HCEC 1CT (cell line): ENCODE measurements around the gene AUTS2.

Source experiments
- DNase-seq: peaks from one replicate; pipeline ENCODE4 v3.0.0-alpha.2; 2017

AUTS2 gene

DNA sequence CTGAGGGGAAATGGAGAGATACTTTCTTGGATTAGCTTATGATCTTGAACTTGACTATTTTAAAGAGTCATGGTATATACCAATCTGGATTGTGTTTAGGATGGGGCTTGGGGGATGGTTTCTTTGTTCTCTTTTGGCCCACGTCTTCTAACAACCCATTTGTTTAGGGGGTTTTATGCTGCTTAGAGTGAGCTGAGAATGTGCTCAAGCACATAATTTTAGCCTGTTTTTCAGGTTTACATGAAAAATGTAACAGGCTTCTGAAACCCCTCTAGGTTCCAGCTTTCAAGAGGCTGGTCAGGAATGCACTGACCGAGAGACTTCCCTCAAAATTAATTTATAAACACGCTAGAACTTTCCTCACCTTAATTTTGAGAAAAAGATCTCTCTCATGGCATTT is 94.3 kb downstream of the AUTS2 start:
- DNase-seq: no peak

GRCh38 chr7:69693042-69693441 is 94.8 kb downstream of the AUTS2 start:
- DNase-seq: no peak

DNA sequence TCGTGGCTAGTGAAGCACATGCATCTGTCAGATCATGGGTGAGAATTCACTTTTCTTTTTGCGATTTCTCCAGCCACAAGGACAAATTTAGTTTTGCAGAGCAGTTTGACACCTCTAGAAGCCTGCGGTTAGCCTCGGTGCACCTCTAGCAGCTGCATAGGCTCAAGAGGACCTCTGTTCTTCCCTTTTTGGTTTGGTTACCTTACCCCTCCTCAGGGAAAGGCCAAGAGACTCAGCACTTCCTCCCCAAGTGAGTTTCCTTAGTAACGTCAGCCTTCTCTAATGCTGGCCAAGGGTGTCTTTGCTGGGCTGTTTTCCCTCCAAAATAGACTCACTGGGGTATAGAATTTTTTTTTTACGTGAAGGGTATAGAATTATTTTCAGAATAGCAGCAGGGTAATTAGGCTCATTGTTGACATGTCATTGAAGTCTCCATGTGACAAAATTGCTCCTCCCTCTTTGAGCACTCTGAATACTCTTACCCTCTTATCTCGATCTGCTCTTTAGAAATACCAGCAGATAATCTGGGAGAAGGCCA is 97.8 kb downstream of the AUTS2 start:
- DNase-seq: no peak

DNA sequence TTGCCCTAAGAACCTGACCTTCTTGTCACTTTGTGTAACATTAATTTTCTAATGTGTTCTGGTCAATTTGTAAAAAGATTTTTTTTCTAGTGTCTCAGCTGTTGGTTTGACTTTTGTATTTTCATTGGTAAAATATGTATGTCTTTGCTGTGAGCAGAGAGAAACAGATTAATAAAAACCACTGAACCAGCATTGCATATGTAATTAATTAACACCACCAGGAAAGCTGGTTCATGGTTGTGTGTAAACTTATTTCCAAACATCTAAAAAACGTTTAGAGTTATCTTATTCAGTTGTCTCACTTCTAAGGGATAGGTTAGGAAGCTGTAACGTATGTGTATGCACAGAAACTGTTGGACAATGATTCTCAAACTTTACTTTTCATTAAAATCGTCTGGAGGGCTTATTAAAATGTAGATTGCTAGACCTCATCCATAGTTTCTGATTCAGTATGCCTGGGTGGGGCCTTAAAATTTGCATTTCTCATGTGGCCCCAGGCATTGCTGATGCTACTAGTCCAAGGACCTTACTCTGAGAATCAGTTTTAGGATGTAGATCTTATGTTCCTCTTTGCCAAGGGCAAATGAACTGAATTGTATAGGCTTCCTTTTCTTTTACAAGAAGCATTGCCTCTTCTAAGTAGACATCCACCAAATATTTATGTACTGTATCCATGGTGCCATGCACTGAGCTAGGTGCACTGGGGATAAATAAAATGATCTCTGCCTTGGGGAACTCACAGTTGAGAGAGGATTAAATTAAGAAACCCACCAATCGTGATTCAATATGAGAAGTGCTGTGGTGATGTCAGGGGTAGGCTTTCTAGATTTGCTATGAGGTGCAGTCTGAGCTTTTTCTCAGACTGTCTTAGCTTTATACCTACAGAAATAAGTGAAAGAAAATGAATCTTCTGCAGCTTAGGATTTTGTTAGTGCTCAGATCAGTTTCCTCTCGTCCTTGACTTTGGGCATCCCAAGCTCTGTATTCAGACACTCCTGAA is 98.7 kb downstream of the AUTS2 start:
- no peak for DNase-seq

DNA sequence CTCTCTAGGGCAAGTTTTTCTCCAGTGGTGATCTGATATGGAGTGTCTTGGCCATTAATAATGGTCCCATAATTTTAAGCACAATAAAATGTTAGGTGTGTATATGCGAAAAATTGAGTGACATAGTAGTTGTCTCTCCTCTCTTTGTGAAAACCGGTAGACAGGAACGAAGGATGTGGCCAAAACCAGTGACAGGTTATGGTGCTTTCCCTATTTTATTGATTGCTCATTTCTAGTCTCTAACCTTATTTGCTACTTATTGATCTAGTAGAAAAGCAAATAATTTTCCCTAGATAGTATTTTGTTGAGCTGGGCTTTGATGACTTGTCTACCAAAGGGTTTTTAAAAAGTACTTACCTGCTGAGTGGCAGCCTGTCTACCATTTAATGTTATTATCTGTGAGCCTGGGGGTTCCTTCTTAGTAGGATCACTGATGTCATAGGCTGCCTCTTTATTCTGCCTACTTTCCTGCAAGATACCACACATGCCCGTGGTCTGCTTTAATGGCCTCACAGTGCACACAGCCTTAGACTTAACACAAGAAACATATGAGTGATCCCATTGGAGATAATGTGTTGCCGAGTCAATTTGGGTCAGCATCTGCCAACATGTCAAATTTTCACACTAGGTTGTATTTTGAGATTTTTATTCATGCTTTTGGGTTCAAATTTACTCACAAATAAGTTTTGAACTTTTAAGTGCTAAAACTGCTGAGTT is 100.0 kb downstream of the AUTS2 start:
- DNase-seq: no peak

GRCh38 chr7:69699931-69700330 is 101.7 kb downstream of the AUTS2 start:
- DNase-seq: no peak

GRCh38 chr7:69700331-69700730 is 102.1 kb downstream of the AUTS2 start:
- DNase-seq: no peak

GRCh38 chr7:69701288-69701687 is 103.0 kb downstream of the AUTS2 start:
- no peak for DNase-seq

DNA sequence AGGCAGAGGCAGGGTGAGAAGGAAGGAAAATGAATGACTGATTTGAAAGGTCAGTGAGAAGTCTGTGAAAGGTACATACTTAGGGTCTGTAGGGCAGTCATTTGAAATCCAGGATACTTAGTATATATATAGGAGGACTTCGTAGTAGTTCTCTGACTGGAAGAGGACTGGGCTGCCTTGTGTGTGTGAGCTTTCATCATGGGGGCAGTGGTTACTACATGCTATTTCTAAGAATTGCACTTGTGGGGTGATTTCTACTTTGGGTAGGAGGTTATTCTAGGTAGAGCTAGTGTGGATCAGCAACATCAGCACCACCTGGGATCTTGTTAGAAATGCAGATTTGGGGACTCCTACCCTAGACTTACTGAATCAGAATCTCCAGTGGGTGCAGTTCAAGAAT is 104.1 kb downstream of the AUTS2 start:
- DNase-seq: no peak

DNA sequence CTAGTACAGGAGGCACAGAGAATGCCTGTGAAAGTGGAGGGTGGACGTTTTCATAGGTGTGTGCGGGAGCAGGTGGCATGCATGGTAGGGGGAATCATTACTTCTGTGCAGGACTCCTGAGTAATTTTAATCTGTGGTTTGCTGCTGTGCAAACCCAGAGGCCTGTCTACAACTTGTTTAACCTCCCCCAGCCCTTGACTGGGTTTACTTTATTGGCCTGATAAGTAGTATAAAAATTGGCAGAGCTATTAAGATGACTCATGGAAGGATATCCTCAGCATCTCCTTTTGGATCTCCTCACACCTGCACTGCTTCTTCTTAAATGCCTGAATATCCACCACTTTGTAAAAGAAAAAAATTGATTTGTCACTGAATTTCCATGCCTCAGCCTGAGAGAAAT is 104.8 kb downstream of the AUTS2 start:
- DNase-seq: no peak

DNA sequence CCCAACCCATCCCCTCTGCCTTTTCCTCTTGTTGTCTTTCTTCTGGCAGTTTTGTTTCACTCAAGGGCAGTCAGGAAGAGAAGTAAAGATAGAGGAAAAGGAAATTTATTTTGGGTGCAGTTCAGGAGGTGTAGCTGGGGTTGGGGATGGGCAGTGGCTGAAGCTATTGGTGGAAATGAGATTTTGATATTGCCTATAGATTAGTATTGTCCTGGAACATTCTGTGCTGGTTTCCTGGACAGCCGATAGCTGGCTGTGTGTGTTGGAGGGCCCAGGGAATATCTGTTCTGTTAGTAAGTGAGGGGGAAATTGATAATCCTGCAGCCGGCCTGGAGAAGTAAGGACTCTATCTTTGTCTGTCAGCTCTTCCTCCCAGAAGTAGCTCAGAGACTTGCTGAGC is 107.8 kb downstream of the AUTS2 start:
- DNase-seq: no peak

- DNase-seq: no peak
Observed at GRCh38 chr7:69708857-69709256, 110.6 kb downstream of the AUTS2 start.

DNA sequence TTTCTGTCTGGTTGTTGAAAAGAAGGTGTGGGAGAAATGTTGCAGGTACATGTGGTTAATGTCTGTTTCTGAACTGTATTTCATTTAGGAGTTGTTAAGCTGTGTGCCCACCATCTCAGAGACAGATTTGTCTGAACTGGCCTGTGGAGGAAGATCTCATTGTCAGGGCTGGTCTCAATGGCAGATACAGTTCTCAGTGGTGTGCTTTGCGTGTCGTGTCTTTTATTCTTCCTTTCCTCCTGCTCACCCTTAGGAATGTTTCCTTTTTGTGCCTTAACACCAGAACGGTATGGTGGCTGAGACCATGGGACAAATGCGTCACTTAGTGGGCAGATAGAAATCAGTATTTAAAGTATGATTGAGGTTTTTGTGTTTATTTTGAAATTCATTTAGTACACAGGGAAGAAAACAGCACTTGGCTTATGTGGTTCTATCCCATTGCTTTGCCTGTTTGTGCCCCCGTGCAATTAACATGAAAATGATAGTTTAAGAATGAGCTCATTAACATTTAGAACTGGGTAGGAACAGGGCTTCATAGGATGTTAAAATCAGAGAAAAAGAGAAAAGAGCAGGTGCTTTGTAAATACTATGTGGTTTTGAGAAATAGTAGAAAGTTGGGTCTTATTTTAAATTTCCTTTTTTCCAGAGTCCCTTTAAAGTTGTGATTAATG is 112.6 kb downstream of the AUTS2 start:
- no peak for DNase-seq

DNA sequence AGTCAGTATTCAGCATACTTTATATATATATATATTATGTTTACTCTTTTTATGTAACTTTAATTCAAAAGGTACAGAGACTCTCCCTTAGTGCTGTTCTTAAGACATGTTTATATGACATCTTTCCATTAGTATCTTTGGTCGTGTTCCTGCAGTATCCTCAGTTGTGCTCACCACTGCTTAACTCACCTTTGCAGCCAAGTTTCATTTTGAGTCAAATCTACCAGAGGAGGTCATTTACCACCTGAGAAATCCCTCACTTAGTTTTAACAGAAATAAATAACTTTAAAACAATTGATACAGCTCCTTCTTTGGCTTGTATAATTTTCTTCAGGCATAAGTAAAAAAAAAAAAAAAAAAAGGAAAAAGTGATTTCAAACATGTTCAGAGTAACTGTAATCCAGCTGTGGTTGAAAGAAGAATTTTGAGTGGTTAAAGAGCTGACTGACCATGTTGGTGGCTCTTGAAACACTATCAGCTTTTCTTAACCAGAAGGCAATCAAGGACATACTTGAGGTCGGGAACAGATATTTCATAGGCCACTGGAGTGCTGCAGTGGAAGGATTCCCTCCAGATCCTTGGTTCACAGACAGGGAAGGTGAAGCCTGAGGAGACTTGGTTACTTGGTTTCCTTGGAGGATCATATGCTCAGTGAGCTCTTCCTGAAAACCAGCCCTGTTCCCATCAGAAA is 116.8 kb downstream of the AUTS2 start:
- DNase-seq: no peak

- no peak for DNase-seq
Observed at GRCh38 chr7:69717221-69717620, 118.9 kb downstream of the AUTS2 start.

DNA sequence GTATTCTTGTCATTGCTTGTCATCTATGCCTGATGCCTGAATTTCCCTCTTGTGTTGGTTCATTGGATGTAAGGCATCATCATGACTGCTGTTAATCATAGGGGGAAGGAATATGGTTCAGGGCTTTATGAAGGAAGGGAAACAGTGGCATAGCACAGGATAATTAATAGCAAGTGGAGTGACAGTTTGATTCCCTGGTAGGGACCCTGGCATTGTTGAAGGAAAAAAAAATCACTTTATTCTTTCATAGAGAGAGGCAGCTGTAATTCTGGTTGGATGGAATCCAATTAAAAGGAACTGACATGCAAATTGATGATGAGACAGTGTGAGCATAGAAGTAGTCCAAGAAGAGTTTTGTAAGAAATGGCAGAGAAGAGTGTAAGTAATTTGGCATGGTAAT is 121.4 kb downstream of the AUTS2 start:
- no peak for DNase-seq

DNA sequence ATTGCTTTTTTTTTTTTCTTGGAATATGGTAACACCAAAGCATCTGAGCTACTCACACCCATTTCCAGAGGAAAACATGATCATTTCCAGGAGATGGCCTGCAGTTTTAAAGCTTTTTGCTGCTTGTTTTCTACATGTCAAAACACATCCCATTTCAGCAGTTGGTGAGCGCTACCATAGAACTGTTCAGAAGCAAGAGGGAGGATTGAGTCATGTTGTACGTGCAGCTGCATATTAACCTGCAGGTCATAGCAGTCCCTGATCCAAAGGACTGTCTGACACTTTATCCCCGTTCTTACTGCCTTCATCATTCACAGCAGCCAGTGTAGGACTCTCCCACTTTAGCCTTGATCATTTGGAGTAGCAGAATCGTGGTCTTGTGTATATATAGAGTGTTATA is 124.6 kb downstream of the AUTS2 start:
- DNase-seq: no peak

DNA sequence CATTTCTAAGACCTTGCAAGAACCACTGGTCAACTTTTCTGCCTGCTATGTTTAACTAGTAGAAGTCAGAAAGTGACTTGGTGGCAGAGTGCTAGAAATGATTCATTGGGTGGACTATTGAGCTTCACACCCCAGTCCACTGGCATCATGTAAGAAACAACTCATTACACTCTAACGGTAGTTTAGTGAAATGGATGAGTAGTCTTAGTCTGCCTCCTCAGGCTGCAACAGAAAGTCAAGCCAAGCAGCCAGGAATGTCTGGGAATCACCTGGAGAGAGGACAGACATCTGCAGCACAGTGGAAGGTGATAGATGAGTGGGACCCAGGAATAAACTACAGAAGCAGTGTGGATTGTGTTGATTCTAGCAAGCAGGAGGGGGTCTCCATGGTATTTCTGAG is 125.4 kb downstream of the AUTS2 start:
- no peak for DNase-seq

DNA sequence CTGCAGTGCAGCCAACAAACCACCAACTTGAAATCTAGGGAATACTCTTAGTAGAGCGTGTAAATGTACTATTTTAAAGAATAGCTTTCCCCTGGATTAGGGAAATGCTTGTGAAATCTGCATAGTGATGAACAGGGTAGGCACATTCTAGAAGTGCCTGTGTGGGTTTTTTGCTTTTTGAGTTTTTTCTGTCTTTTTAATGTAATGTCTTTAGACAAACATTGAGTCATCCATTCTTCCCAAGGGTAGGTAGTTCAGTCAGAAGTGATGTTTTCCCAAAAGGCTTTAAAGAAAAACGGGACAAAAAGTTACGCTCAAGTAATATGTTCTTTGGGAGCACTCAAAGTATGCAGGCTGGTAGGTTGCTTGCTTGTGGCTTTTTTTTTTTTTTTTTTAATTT is 130.0 kb downstream of the AUTS2 start:
- DNase-seq: no peak

DNA sequence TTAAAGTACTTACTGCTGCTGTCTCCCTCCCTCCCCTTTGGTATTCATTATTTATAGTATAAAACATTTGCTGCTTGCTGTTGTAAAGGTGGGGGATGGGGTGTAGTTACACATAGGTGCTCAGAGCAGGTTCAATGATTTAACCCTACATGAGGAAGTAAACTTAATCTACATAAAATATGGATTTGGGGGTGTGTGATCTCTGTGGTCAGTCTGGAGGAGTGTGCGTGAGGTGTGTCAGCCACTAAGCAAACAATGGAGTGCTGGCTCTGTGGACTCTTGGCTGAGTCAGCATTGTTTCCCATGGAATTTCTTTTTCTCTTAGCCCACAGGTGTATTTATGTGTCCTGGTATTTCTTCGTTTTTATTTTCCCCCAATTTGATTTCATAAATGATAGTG is 133.9 kb downstream of the AUTS2 start:
- no peak for DNase-seq

DNA sequence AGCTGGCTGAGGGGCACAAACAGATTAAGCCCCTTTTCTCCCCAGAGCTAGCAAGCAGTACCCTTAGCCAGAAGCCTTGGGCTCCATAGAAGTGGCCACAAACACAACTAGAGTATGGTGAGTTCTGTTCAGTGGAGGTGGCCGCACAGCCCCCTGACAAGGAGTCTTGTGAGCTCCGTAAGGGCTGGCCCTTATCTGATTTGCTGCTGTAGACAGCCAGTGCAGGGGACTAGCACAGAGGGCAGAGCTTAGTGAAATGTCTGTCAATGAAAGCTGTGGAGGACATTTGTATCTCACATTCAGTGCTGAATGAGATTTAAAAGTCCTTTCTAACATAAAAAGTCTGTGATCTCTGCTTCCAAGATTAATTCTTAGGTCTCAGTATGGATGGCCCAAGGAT is 137.3 kb downstream of the AUTS2 start:
- DNase-seq: no peak

- DNase-seq: no peak
Observed at GRCh38 chr7:69736126-69736810, 138.0 kb downstream of the AUTS2 start.
